A549 treated with DMSO at 1 μM for 4 hours (cell line): ENCODE data around the gene PGGHG. TPM values are rescaled to one million over a fixed set of nuclear protein-coding genes. Genes with fewer than 3 reads are reported as not detected.

Experiments used
- total RNA-seq: library from RNA; stranded (reverse); fragments of 200-300 nt; extraction: Qiagen RNA extraction; gene quantifications from 5 replicates; pipeline ENCODE4 v1.2.3, GENCODE V29; 2022; ENCODE audit warnings: low read depth

PGGHG gene
- total RNA-seq, result 6.9 to 13.3 TPM (median 12.1 TPM) in 5 replicates

GRCh38 chr11:288478-289397, at the start of gene PGGHG:
PGGHG (plus strand) TSS chr11:289126; CDS start chr11:289817, 691 bp downstream.

DNA sequence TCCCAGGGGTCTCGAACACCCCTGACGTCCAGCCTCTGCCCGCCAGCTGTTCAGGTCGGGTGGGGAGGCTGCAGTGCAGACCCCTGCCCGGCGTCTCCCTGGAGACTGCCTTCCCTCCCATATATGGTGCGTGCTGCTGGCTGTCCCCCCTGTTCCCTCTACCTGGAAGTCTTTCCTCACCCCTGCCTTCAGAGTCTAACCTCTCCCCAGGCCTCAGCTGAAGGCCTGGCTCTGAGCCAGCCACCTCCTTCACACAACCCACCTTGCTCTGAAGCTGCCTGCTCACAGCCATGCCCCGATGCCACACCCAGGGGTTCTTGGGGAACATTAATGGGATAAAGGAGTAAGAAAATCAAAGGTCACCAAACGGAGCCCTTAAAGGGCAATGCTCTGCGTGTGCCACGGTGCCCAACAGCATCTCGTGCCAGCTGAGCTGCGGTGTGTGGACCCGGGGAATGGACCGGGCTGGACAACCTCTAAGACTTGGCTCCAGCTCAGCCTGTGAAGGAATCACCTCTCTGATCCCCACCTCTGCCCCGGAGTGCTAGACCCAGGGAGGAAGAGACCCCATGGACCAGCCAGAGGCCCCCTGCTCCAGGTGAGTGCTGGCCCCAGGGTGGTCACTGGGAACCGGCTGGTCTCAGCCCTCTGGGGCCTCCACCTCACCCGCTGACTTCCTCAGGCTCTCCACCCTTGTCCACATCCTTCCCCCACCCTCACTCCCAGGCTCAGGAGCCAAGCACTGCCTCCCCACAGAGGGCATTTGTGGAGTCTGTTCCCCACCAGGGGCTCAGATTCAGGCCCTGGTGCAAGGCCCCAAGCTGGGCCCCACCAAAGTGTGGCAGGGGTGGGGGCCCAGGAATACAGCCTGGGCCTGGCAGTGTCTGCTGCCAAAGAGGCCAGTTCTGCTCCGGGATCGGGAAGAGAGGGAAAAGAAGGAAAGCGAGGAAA, 10.7 kb upstream of the PGGHG start, which contains the start of gene NLRP6:
TSS of gene NLRP6 (plus strand) at position 407 of the 951 bp plus-strand sequence. CDS start at position 570, 163 bp downstream.

DNA sequence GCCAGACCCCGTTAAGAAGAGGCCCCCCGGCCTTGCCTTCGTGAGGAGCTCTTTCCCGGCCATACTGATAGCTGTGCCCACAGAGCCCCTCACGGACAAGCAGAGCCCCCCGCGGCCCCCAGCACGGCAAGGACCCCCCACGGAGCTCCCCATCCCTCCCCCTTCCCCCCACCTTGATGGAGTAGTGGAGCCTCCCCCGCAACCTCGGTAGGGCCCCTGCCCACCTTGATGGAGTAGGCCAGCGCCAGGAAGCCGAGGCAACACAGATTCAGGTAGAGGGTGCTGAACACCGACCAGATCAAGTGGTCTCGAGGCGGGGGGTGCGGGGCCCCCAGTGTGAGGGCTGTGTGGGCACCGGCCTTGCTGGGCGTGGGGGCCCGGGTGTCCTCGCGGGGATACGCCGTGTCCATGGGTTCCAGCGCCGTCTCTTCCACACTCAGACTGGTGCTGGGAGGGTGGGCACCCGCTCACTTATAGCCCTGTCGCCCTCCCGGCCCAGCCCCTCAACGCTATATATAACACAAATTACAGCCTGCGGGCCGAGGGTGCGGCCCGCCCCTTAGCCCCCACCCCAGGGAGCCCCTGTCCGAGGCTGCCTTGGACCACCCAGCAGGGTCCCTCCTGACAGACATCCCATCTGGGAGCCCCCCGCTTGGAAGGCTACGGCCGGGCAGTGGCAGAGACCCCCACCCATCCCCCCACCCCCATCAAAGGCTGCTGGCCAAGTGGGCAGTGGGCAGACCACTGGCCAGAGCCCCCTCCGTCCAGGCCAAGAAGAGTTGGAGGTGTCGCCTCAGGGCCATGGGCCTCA, 10.4 kb downstream of the PGGHG start, which contains the start of gene IFITM5:
TSS of gene IFITM5 (minus strand) at position 446 of the 811 bp plus-strand sequence. CDS start at position 410, 36 bp downstream.

DNA sequence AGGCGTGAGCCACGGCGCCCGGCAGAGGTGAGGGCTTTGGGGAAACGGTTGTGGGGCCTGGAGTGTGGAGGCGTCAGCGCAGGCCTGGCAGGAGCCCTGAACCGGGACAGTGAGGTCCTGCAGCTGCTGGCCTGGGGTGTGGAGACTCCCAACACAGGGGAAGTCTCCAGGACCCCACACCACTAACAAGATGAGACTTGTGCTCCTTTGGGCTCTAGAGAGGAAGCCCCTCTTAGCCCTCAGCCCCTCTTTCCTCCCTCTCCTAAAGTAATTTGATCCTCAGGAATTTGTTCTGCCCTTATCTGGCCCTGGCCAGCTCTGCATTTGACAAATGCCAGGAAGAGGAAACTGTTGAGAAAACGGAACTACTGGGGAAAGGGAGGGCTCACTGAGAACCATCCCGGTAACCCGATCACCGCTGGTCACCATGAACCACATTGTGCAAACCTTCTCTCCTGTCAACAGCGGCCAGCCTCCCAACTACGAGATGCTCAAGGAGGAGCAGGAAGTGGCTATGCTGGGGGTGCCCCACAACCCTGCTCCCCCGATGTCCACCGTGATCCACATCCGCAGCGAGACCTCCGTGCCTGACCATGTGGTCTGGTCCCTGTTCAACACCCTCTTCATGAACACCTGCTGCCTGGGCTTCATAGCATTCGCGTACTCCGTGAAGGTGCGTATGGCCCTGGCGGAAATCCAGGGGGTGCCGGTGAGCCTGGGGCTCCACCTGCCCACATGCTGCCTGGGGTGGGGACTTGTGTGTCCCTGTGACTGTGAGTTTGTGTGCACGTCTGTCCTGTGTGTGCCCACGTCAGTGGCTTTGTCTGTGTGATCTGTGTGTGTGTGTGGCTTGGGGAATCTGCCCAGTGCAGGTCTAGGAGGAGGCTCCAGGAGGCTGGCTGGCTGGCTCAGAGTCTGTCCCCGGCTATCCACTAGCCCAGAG, 19.1 kb downstream of the PGGHG start, which contains the start of gene IFITM2:
TSS of gene IFITM2 (plus strand) at position 51 of the 943 bp plus-strand sequence. CDS start at position 428, 377 bp downstream.

GRCh38 chr11:313787-314553, 25.0 kb downstream of the PGGHG start, which contains the start of gene IFITM1:
IFITM1 (plus strand) TSS chr11:314040; CDS start chr11:314171, 131 bp downstream.

Other genes starting within 250 kb of the PGGHG start
- gene SCGB1C1, start 96.0 kb upstream of the PGGHG start, total RNA-seq, result not detected in 5 replicates
- gene BET1L, start 81.7 kb upstream of the PGGHG start, total RNA-seq, result 44.8 to 49.3 TPM (median 46.7 TPM) in 5 replicates
- 107 to 133 TPM (median 117 TPM) in 5 replicates for gene RIC8A, start 81.4 kb upstream of the PGGHG start, total RNA-seq
- 15.5 to 20.5 TPM (median 18.7 TPM) in 5 replicates for gene SIRT3, start 52.8 kb upstream of the PGGHG start, total RNA-seq
- gene PSMD13, start 52.1 kb upstream of the PGGHG start, total RNA-seq, result 170 to 204 TPM (median 173 TPM) in 5 replicates
- gene NLRP6, start 10.7 kb upstream of the PGGHG start, total RNA-seq, result not detected in 5 replicates
- not detected in 5 replicates for gene IFITM5, start 10.4 kb downstream of the PGGHG start, total RNA-seq
- gene IFITM2, start 18.7 kb downstream of the PGGHG start, total RNA-seq, result 48.8 to 60.8 TPM (median 58.8 TPM) in 5 replicates
- gene IFITM1, start 24.9 kb downstream of the PGGHG start, total RNA-seq, result 0.24 to 1.0 TPM (median 0.52 TPM) in 5 replicates
- gene IFITM3, start 31.7 kb downstream of the PGGHG start, total RNA-seq, result 22.6 to 30.1 TPM (median 28.1 TPM) in 5 replicates
- 12.3 to 21.3 TPM (median 16.7 TPM) in 5 replicates for gene B4GALNT4, start 80.4 kb downstream of the PGGHG start, total RNA-seq
- 31.8 to 41.0 TPM (median 36.8 TPM) in 5 replicates for gene PKP3, start 105.1 kb downstream of the PGGHG start, total RNA-seq
- 68.0 to 93.2 TPM (median 84.7 TPM) in 5 replicates for gene SIGIRR, start 125.9 kb downstream of the PGGHG start, total RNA-seq
- gene ANO9, start 152.9 kb downstream of the PGGHG start, total RNA-seq, result 0.52 to 1.3 TPM (median 0.62 TPM) in 5 replicates
- 32.2 to 50.9 TPM (median 44.1 TPM) in 5 replicates for gene PTDSS2, start 161.2 kb downstream of the PGGHG start, total RNA-seq
- 132 to 175 TPM (median 155 TPM) in 5 replicates for gene RNH1, start 218.1 kb downstream of the PGGHG start, total RNA-seq
- gene HRAS, start 246.4 kb downstream of the PGGHG start, total RNA-seq, result 108 to 150 TPM (median 128 TPM) in 5 replicates
- 0.40 to 0.70 TPM (median 0.55 TPM) in 5 replicates for gene LRRC56, start 248.4 kb downstream of the PGGHG start, total RNA-seq